ENCODE results near the gene SPAM1.

DNA sequence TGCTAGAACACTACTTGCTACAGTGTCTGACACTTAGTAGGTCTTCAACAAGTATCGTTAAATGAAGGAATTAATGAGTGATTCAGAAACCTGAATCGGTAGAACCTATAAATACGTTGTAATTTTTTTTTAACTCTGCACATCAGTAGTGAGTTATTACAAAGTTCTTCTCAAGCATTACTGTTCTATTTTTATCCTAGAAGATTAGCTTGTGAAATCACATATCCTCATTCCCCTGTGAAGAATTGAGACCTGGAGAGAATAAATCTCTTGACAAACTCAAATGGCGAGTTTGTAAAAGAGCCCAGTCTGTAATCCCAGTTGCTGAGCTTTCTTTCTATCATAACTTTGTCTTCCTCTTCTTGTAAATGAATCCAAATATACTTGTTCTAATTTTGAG, 45.4 kb upstream of the SPAM1 start:
- TF ChIP-seq, protein P1, sequence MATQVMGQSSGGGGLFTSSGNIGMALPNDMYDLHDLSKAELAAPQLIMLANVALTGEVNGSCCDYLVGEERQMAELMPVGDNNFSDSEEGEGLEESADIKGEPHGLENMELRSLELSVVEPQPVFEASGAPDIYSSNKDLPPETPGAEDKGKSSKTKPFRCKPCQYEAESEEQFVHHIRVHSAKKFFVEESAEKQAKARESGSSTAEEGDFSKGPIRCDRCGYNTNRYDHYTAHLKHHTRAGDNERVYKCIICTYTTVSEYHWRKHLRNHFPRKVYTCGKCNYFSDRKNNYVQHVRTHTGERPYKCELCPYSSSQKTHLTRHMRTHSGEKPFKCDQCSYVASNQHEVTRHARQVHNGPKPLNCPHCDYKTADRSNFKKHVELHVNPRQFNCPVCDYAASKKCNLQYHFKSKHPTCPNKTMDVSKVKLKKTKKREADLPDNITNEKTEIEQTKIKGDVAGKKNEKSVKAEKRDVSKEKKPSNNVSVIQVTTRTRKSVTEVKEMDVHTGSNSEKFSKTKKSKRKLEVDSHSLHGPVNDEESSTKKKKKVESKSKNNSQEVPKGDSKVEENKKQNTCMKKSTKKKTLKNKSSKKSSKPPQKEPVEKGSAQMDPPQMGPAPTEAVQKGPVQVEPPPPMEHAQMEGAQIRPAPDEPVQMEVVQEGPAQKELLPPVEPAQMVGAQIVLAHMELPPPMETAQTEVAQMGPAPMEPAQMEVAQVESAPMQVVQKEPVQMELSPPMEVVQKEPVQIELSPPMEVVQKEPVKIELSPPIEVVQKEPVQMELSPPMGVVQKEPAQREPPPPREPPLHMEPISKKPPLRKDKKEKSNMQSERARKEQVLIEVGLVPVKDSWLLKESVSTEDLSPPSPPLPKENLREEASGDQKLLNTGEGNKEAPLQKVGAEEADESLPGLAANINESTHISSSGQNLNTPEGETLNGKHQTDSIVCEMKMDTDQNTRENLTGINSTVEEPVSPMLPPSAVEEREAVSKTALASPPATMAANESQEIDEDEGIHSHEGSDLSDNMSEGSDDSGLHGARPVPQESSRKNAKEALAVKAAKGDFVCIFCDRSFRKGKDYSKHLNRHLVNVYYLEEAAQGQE (IDR thresholded peaks at IDR 0.05; ENCODE audit: insufficient read depth in 1 of 2, low read depth in 2 of 2, low read length in 2 of 2) = no peak
- TF ChIP-seq POLR2AphosphoS5 (IDR thresholded peaks at IDR 0.05; ENCODE audit: low read depth, low read length) = no peak
- no peak for TF ChIP-seq TAF1 (IDR thresholded peaks at IDR 0.05; ENCODE audit: borderline replicate concordance, insufficient read depth, low read length)
- TF ChIP-seq SIN3A (IDR thresholded peaks at IDR 0.05; ENCODE audit: borderline replicate concordance, insufficient read depth, low read length) = no peak
